ENCODE measurements around the gene STK11IP. TPM values are rescaled to one million over a fixed set of nuclear protein-coding genes. Genes with fewer than 3 reads are reported as not detected.
A peak's percentile ranks its signal among the peaks of the same experiment; 100 is the strongest.

STK11IP gene
- total RNA-seq, 1 donor from 2014 or later: 47.7 TPM

DNA sequence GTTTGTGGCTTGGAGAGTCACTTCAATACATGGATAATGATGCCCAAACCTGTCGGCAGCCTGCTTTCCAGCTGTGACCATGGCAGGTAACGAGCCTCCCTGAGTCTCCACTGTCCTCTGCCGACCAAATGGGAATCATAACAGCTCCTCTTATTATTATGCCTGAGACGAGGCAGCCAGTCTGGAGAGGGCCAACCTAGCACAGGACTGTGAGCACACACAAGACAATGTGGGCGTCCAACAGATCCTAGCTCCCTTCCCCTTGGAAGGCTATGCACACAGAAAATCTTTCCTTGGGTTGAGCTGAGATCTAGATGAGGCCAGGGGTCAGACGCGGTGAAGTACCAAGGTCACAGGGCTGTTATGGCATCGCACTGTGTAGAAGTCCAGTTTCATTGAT, 28.9 kb downstream of the STK11IP start:
- no peaks in the 10 kb centered on the region for H3K9me3 Mint-ChIP-seq
- peak overlapping the region; percentile 77 for H3K4me3 Mint-ChIP-seq
- H3K27ac Mint-ChIP-seq: peak overlapping the region; percentile 66
- TF ChIP-seq, protein P1, sequence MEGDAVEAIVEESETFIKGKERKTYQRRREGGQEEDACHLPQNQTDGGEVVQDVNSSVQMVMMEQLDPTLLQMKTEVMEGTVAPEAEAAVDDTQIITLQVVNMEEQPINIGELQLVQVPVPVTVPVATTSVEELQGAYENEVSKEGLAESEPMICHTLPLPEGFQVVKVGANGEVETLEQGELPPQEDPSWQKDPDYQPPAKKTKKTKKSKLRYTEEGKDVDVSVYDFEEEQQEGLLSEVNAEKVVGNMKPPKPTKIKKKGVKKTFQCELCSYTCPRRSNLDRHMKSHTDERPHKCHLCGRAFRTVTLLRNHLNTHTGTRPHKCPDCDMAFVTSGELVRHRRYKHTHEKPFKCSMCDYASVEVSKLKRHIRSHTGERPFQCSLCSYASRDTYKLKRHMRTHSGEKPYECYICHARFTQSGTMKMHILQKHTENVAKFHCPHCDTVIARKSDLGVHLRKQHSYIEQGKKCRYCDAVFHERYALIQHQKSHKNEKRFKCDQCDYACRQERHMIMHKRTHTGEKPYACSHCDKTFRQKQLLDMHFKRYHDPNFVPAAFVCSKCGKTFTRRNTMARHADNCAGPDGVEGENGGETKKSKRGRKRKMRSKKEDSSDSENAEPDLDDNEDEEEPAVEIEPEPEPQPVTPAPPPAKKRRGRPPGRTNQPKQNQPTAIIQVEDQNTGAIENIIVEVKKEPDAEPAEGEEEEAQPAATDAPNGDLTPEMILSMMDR (IDR thresholded peaks at IDR 0.05; ENCODE audit: unreplicated experiment): no peak
- peaks cover 4% of the 10 kb centered on the region for H3K27me3 Mint-ChIP-seq (ENCODE audit: low read depth)
- H3K36me3 Mint-ChIP-seq: peaks cover 3% of the 10 kb centered on the region
- peaks cover 10% of the 10 kb centered on the region for H3K4me1 Mint-ChIP-seq
- no peak for DNase-seq (ENCODE audit: low spot score in 2 of 2, unreplicated experiment in 2 of 2)

DNA sequence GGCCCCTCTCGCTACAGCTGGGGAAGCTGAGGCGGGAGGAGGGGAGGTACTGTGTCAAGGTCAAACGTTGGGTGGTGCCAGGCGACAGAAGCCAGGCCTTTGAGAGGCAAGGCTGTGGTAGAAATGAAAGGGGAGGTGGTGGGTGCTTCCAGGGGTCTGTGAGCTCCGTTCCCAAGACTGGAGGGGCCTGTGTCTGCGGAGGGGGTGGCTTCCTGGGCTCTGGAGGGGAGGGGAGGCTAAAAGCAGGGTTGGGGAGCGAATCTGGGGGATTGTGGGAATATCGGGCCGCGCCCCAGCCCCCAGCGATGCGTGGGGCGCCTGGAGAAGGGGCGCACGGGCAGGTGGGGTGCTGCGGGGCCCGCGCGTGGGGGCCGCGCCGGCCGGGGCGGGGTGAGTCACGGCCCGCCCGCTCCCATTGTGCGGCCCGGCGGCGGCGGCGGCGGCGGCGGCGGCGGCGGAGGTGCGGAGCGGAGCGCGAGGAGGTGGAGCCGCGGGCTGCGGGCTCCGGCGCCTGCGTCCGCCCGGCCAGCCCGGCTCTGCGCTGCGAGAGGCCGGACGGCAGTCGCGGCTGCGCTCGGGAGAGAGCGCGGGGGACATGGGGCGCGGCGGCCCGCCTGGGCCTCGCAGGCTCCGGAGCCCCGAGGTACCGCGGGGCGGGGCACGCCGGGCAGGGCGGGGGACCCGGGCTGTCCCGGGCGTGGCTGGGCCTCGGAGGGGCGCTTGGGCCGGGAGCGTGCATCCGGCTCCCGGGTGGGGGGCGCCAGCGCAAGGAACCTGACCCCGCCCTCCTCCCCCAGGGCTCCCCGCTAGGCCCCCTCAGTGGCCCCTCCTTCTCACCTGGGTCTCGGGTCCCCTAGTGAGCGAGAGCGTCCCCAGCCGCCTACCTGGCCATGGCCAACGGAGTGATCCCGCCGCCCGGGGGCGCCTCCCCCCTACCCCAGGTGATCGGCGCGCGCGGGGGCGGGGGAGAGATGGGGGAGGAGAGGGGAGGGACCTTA, 29.7 kb downstream of the STK11IP start, which contains the start of gene SLC4A3:
Gene SLC4A3, plus strand, starts transcription at position 528 of the 998 bp plus-strand sequence. Its CDS starts 363 bp downstream, at position 891.
- peak within 1 kb of the TSS; percentile 66 for H3K27ac Mint-ChIP-seq
- TF ChIP-seq, protein P1 (IDR thresholded peaks at IDR 0.05; ENCODE audit: unreplicated experiment): no peak
- peaks cover 3% of the 10 kb centered on the region for H3K36me3 Mint-ChIP-seq
- H3K27me3 Mint-ChIP-seq (ENCODE audit: low read depth): peaks cover 4% of the 10 kb centered on the region
- peak within 1 kb of the TSS; percentile 77 for H3K4me3 Mint-ChIP-seq
- peak in 1 of 2 experiments; percentile 67 for DNase-seq (ENCODE audit: low spot score in 2 of 2, unreplicated experiment in 2 of 2)
- no peaks in the 10 kb centered on the region for H3K9me3 Mint-ChIP-seq
- peaks cover 10% of the 10 kb centered on the region for H3K4me1 Mint-ChIP-seq

DNA sequence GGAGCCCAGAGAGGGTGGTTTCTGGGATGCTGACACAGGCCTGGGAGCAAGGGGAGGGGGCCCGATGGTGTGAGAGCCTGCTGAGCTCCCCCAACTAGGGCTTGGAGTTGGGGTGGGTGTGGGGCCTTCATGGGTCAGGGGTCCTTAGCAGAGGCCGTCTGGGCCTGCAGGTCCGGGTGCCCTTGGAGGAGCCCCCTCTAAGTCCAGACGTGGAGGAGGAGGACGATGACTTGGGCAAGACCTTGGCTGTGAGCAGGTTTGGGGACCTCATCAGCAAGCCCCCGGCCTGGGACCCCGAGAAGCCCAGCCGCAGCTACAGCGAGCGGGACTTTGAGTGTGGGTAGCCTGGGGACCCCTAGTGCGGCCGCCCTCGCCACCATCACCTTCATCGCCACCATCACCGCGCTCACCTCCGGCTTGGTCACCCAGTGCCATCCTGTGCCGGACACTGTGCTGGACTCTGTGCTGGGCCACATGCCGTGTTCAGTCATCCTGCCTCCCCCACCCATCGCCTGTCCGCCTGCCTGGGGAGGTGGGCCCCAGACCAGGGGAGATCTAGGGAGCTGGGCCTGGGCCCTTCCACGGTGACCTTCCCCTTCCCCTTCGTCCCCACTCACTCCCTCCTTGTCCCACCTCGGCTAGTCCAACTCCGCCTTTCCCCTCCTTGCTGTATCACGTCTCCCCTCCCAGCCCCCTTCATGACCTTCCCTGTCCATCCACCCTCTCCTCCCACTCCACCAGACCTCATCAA, 30.8 kb downstream of the STK11IP start:
- peak overlapping the region; percentile 60 for H3K4me3 Mint-ChIP-seq
- peaks cover 10% of the 10 kb centered on the region for H3K4me1 Mint-ChIP-seq
- H3K36me3 Mint-ChIP-seq: peaks cover 3% of the 10 kb centered on the region
- no peak overlapping the region for H3K27ac Mint-ChIP-seq
- H3K27me3 Mint-ChIP-seq (ENCODE audit: low read depth): no peaks in the 10 kb centered on the region
- no peak for DNase-seq (ENCODE audit: low spot score in 2 of 2, unreplicated experiment in 2 of 2)
- H3K9me3 Mint-ChIP-seq: no peaks in the 10 kb centered on the region
- TF ChIP-seq, protein P1 (IDR thresholded peaks at IDR 0.05; ENCODE audit: unreplicated experiment): no peak

DNA sequence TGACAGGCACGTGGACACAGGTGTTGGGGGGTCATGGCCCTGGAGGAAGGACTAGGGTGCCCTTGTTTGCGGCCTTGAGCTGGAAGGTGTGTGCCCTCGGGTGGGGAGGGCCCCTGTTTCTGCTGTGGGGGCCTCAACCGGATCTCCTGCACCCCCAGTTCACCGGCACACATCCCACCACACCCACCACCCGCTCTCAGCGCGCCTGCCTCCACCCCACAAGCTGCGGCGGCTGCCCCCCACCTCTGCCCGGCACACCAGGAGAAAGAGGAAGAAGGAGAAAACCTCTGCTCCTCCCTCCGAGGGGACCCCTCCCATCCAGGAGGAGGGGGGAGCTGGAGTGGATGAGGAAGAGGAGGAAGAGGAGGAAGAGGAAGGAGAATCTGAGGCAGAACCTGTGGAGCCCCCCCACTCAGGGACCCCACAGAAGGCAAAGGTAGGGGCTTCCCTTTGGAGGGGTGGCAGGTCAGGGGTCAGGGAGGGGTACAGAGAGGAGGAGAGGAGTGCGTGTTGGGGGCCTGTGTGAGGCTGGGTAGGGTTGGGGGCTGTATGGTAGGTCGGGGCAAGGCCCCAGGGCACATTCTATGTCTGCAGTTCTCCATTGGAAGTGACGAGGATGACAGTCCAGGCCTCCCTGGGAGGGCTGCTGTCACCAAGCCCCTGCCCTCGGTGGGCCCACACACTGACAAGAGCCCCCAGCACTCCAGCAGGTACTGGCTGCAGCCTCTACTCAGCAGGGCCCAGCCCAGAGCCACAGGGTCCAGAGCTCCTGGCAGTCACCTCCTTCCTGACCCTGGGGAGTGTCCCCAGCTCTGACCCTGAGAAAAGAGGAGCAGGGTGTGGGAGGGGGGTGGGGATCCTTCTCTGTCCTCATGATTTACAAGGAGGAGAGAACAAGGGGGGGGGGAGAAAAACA, 31.6 kb downstream of the STK11IP start:
- H3K9me3 Mint-ChIP-seq: no peaks in the 10 kb centered on the region
- H3K4me3 Mint-ChIP-seq: peak overlapping the region; percentile 60
- H3K36me3 Mint-ChIP-seq: peaks cover 3% of the 10 kb centered on the region

More for the DNA sequence above, 31.6 kb downstream of the STK11IP start:
- DNase-seq (ENCODE audit: low spot score in 2 of 2, unreplicated experiment in 2 of 2): no peak
- no peaks in the 10 kb centered on the region for H3K27me3 Mint-ChIP-seq (ENCODE audit: low read depth)
- H3K27ac Mint-ChIP-seq: no peak overlapping the region
- TF ChIP-seq, protein P1 (IDR thresholded peaks at IDR 0.05; ENCODE audit: unreplicated experiment): no peak
- H3K4me1 Mint-ChIP-seq: peaks cover 10% of the 10 kb centered on the region

Data from mesothelial cell of epicardium (in vitro differentiated cells).